HepG2 (cell line): ENCODE measurements around the gene ZNF451. TPM values are rescaled to one million over a fixed set of nuclear protein-coding genes. Genes with fewer than 3 reads are reported as not detected.

Experiments
- CSRNP1 ChIP-seq: sonication (generic); formaldehyde crosslinking; IDR thresholded peaks from 2 replicates; pipeline ENCODE4 v1.8.1; 2023; ENCODE audit warnings: mild to moderate bottlenecking, missing genetic modification reagents
- FOSL2 ChIP-seq: sonication (generic); formaldehyde crosslinking; IDR thresholded peaks from 2 replicates; pipeline ENCODE4 v1.4.0; 2020; ENCODE audit warnings: missing genetic modification reagents
- HMG20B ChIP-seq: conservative IDR thresholded peaks from 2 replicates; pipeline ENCODE4 v1.6.1; 2016; ENCODE audit warnings: missing genetic modification reagents, missing compliant biosample characterization
- KLF9 ChIP-seq: IDR thresholded peaks from 2 replicates; pipeline ENCODE4 v1.6.1; 2016; ENCODE audit warnings: low read depth
- NFKBIZ ChIP-seq: IDR thresholded peaks from 2 replicates; pipeline ENCODE4 v1.6.1; 2018; ENCODE audit warnings: missing genetic modification reagents, missing compliant biosample characterization
- SIN3A ChIP-seq: IDR thresholded peaks from 2 replicates; pipeline ENCODE4 v1.6.1; 2011; ENCODE audit warnings: low read depth, mild to moderate bottlenecking, control low read depth, low read length, borderline replicate concordance
- ZFX ChIP-seq: sonication (generic); formaldehyde crosslinking; IDR thresholded peaks from 2 replicates; pipeline ENCODE4 v1.4.0; 2020; ENCODE audit warnings: mild to moderate bottlenecking, low read depth, missing genetic modification reagents, moderate library complexity
- ZMYM3 ChIP-seq: sonication (generic); formaldehyde crosslinking; IDR thresholded peaks from 2 replicates; pipeline ENCODE4 v1.5.1; 2020; ENCODE audit warnings: mild to moderate bottlenecking, missing genetic modification reagents
- polyA plus RNA-seq, 8 experiments: library from polyadenylated mRNA; depleted of rRNA in 3 of 8; stranded (reverse) in 7 of 8; unstranded in 1 of 8; fragments of >200 nt; fragmentation: Illumina TruSeq in 4 of 8; extraction: Trizol in 4 of 8; gene quantifications; 2 replicates each; pipeline versions ENCODE4 v1.2.1 to v1.2.3, GENCODE V29; 2011 to 2016; ENCODE audit warnings: low read depth in 4 of 8, missing spikeins in 1 of 8, mixed read lengths in 1 of 8; ENCODE audit not compliant: insufficient read depth in 1 of 8
- total RNA-seq, 5 experiments: library from RNA; depleted of rRNA; stranded (reverse); fragments of >200 nt; fragmentation: Illumina TruSeq; extraction: Trizol; gene quantifications; 2 replicates each; pipeline ENCODE4 v1.2.3, GENCODE V29; 2016; ENCODE audit warnings: low read depth in 1 of 5
- TF ChIP-seq, protein P1 (sequence below): sonication (generic); formaldehyde crosslinking; IDR thresholded peaks from 2 replicates; pipeline ENCODE4 v1.9.0; 2021; ENCODE audit warnings: mild to moderate bottlenecking, missing genetic modification reagents
- TF ChIP-seq, protein P2 (sequence below): IDR thresholded peaks from 2 replicates; pipeline ENCODE4 v1.6.1; 2016; ENCODE audit warnings: low read depth
- TF ChIP-seq, protein P3 (sequence below): IDR thresholded peaks from 2 replicates; pipeline ENCODE4 v1.6.1; 2016; ENCODE audit warnings: mild to moderate bottlenecking
- TF ChIP-seq, protein P4 (sequence below): sonication (generic); formaldehyde crosslinking; IDR thresholded peaks from 2 replicates; pipeline ENCODE4 v1.4.0; 2020; ENCODE audit warnings: missing genetic modification reagents

The ZNF451 gene
- total and polyA plus RNA-seq, 2 of the 13 experiments (the other 11 are each of a cell fraction or from before 2014, with no cell fraction given): 32.1 to 65.7 TPM

DNA sequence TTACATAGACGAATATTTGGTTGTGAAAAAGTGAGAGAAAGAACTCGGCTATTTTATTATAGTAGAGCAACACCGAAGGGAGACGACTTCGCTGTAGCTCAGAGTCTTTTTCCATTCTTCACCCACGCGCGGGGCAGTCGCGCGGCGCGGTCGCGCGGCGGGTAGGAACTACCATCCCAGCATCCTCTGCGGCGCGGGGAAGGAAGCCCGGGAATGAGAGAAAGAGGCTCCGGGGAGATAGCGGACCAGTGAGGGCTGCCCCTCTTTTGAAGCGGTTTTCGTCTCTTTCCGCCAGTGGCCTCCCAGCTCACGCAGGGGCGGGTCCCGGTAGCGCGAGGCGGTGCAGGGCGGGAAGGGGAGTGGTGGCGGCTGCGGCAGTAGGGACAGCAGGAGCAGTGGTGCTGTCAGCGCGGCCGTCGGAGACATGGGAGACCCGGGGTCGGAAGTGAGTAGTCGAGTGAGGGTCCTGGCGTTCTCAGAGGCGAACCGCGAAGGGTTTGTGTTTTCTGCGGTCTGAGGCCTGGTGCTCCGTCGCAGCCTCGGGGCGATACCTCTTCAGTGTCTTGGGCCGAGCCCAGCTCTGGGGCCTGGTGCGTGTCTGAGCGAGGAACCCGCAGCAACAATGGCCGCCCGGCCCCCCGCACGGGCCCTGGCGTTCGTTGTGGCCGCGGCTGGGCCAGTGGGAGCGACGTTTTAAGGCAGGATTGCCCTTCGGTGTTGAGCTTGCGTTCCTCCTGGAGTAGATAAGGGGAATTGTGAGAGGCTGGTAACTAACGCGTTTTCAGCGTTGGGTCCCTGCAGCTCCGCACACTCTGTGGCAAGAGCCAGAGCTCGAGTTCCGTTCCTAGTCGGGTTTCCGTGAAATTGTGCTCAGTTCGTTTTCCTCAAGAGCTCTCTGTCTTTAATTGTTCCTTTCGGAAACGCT, 43.4 kb upstream of the ZNF451 start, which contains the start of gene KIAA1586 (continued):
- TF ChIP-seq, protein P1, sequence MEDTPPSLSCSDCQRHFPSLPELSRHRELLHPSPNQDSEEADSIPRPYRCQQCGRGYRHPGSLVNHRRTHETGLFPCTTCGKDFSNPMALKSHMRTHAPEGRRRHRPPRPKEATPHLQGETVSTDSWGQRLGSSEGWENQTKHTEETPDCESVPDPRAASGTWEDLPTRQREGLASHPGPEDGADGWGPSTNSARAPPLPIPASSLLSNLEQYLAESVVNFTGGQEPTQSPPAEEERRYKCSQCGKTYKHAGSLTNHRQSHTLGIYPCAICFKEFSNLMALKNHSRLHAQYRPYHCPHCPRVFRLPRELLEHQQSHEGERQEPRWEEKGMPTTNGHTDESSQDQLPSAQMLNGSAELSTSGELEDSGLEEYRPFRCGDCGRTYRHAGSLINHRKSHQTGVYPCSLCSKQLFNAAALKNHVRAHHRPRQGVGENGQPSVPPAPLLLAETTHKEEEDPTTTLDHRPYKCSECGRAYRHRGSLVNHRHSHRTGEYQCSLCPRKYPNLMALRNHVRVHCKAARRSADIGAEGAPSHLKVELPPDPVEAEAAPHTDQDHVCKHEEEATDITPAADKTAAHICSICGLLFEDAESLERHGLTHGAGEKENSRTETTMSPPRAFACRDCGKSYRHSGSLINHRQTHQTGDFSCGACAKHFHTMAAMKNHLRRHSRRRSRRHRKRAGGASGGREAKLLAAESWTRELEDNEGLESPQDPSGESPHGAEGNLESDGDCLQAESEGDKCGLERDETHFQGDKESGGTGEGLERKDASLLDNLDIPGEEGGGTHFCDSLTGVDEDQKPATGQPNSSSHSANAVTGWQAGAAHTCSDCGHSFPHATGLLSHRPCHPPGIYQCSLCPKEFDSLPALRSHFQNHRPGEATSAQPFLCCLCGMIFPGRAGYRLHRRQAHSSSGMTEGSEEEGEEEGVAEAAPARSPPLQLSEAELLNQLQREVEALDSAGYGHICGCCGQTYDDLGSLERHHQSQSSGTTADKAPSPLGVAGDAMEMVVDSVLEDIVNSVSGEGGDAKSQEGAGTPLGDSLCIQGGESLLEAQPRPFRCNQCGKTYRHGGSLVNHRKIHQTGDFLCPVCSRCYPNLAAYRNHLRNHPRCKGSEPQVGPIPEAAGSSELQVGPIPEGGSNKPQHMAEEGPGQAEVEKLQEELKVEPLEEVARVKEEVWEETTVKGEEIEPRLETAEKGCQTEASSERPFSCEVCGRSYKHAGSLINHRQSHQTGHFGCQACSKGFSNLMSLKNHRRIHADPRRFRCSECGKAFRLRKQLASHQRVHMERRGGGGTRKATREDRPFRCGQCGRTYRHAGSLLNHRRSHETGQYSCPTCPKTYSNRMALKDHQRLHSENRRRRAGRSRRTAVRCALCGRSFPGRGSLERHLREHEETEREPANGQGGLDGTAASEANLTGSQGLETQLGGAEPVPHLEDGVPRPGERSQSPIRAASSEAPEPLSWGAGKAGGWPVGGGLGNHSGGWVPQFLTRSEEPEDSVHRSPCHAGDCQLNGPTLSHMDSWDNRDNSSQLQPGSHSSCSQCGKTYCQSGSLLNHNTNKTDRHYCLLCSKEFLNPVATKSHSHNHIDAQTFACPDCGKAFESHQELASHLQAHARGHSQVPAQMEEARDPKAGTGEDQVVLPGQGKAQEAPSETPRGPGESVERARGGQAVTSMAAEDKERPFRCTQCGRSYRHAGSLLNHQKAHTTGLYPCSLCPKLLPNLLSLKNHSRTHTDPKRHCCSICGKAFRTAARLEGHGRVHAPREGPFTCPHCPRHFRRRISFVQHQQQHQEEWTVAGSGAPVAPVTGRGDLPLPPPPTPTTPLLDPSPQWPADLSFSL (CRISPR knock-in tag): peak; percentile 45; the same call in 1 of the 2 replicates
- TF ChIP-seq CSRNP1 (CRISPR knock-in tag) (peak; percentile 75), ZMYM3 (peak; percentile 36; the same call in 1 of the 2 replicates), NFKBIZ (CRISPR knock-in tag) (0 out of 2 replicates have a peak, but pooled peaks have one; percentile 38), SIN3A (peak; percentile 70; the same call in 1 of the 2 replicates), ZFX (CRISPR knock-in tag) (peak; percentile 92), HMG20B (CRISPR knock-in tag) (peak; percentile 88; the same call in 1 of the 2 replicates), KLF9 (CRISPR knock-in tag) (peak; percentile 81; the same call in 1 of the 2 replicates), FOSL2 (CRISPR knock-in tag) (peak; percentile 51)
- TF ChIP-seq, protein P2, sequence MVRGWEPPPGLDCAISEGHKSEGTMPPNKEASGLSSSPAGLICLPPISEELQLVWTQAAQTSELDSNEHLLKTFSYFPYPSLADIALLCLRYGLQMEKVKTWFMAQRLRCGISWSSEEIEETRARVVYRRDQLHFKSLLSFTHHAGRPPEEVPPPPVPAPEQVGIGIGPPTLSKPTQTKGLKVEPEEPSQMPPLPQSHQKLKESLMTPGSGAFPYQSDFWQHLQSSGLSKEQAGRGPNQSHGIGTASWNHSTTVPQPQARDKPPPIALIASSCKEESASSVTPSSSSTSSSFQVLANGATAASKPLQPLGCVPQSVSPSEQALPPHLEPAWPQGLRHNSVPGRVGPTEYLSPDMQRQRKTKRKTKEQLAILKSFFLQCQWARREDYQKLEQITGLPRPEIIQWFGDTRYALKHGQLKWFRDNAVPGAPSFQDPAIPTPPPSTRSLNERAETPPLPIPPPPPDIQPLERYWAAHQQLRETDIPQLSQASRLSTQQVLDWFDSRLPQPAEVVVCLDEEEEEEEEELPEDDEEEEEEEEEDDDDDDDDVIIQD: peak; percentile 89
- TF ChIP-seq, protein P3, sequence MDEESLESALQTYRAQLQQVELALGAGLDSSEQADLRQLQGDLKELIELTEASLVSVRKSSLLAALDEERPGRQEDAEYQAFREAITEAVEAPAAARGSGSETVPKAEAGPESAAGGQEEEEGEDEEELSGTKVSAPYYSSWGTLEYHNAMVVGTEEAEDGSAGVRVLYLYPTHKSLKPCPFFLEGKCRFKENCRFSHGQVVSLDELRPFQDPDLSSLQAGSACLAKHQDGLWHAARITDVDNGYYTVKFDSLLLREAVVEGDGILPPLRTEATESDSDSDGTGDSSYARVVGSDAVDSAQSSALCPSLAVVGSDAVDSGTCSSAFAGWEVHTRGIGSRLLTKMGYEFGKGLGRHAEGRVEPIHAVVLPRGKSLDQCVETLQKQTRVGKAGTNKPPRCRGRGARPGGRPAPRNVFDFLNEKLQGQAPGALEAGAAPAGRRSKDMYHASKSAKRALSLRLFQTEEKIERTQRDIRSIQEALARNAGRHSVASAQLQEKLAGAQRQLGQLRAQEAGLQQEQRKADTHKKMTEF (CRISPR knock-in tag): peak; percentile 84
- TF ChIP-seq, protein P4, sequence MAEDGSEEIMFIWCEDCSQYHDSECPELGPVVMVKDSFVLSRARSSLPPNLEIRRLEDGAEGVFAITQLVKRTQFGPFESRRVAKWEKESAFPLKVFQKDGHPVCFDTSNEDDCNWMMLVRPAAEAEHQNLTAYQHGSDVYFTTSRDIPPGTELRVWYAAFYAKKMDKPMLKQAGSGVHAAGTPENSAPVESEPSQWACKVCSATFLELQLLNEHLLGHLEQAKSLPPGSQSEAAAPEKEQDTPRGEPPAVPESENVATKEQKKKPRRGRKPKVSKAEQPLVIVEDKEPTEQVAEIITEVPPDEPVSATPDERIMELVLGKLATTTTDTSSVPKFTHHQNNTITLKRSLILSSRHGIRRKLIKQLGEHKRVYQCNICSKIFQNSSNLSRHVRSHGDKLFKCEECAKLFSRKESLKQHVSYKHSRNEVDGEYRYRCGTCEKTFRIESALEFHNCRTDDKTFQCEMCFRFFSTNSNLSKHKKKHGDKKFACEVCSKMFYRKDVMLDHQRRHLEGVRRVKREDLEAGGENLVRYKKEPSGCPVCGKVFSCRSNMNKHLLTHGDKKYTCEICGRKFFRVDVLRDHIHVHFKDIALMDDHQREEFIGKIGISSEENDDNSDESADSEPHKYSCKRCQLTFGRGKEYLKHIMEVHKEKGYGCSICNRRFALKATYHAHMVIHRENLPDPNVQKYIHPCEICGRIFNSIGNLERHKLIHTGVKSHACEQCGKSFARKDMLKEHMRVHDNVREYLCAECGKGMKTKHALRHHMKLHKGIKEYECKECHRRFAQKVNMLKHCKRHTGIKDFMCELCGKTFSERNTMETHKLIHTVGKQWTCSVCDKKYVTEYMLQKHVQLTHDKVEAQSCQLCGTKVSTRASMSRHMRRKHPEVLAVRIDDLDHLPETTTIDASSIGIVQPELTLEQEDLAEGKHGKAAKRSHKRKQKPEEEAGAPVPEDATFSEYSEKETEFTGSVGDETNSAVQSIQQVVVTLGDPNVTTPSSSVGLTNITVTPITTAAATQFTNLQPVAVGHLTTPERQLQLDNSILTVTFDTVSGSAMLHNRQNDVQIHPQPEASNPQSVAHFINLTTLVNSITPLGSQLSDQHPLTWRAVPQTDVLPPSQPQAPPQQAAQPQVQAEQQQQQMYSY: peak; percentile 57; the same call in 1 of the 2 replicates
